Adipose tissue (tissue), 3 donors: ENCODE results near the gene SRD5A1. TPM values are rescaled to one million over a fixed set of nuclear protein-coding genes. Genes with fewer than 3 reads are reported as not detected.

Experiments used
- H3K27ac ChIP-seq: one replicate; pipeline ENCODE4 v1.5.1; 2013; ENCODE audit warnings: low read depth, low read length
- WGBS, 3 donors: extraction: QIAGEN DNeasy Blood & Tissue Kit; methylation state at CpG; one replicate each; pipeline ENCODE4 v1.1.7; 2013; 5-methylcytosine and 5-hydroxymethylcytosine counted together
- polyA plus RNA-seq, 3 donors: library from polyadenylated mRNA; stranded (reverse); fragments of 200-250 nt; gene quantifications; one replicate each; pipeline ENCODE4 v1.2.3, GENCODE V29; 2013
- donor health status: healthy with polysubstance abuse.
- donor health status: Bipolar disorder and iron deficiency.
- donor health status: healthy.

Gene SRD5A1
- polyA plus RNA-seq, 3 donors, result 1.8 to 6.0 (median 2.8) TPM

GRCh38 chr5:6715758-6716628, 82.8 kb downstream of the SRD5A1 start:
- no peak overlapping the region for H3K27ac ChIP-seq
- WGBS, 3 donors, result 45 to 52% (median 48%) methylated on average over 17 of the region's 17 CpGs

GRCh38 chr5:6716629-6717149, 83.4 kb downstream of the SRD5A1 start:
- 84 to 90% (median 90%) methylated on average over 4 of the region's 4 CpGs for WGBS, 3 donors
- no peak overlapping the region for H3K27ac ChIP-seq

GRCh38 chr5:6717247-6717646, 84.0 kb downstream of the SRD5A1 start:
- H3K27ac ChIP-seq, result no peak overlapping the region

GRCh38 chr5:6717687-6718086, 84.4 kb downstream of the SRD5A1 start:
- H3K27ac ChIP-seq, result no peak overlapping the region
- 59 to 60% (median 60%) methylated on average over 4 of the region's 4 CpGs for WGBS, 3 donors

GRCh38 chr5:6718161-6718681, 85.0 kb downstream of the SRD5A1 start:
- 79 to 85% (median 84%) methylated on average over 14 of the region's 14 CpGs for WGBS, 3 donors
- no peak overlapping the region for H3K27ac ChIP-seq

DNA sequence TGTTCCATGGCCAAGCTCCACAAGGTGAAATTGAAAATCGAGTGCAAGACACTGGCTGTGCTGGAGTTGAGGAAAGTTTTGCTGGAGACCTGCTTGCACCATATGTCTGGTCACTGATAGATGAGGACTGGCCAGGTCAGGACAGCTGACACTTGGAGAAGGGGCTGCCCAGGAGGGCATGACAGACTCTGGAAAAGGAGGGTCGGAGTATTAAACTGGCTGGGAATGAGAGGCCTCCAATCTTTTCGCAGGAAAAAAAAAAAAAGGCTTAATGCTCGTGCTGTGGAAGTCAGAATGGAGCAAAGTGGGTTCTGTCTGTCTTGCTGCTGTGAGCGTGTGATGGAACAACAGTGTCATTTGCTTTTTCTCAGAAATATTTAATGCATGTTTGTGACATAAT, 85.5 kb downstream of the SRD5A1 start:
- 63 to 79% (median 71%) methylated on average over 5 of the region's 5 CpGs for WGBS, 3 donors
- no peak overlapping the region for H3K27ac ChIP-seq

GRCh38 chr5:6719417-6719816, 86.2 kb downstream of the SRD5A1 start:
- WGBS, 3 donors, result 90 to 94% (median 93%) methylated on average over 5 of the region's 5 CpGs

DNA sequence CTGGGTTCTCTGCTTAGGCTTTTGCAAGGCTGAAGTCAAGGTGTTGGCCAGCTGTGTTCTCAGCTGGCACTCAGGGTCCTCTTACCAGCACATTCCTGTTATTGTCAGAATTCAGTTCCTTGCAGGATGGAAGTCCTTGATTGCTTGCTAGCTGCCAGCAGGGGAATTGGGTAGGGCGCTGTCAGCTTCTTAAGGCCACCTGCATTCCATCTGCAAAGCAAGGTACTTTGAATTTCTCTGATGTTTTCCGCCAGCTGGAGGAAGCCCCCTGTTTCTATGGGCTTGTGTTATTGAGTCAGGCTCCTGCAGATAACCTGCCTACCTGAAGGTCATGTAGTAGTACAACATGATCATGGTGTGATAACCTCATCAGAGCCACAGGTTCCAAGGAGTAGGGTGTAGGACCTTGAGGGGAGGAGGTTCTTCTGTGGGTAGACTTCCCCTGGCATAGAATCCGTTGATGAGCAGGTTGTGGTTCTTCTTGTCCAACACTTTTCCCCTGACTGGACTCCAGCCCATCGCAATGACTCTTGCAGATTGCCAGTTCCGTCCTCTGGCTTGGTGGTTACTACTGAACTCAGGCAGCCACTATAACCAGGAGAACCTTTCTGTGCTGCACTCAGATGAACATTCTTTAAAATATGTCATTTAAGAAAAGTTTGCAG, 86.8 kb downstream of the SRD5A1 start:
- WGBS, 3 donors, result 57 to 74% (median 60%) methylated on average over 5 of the region's 5 CpGs
- H3K27ac ChIP-seq, result no peak overlapping the region

More at GRCh38 chr5:6719417-6719816, 86.2 kb downstream of the SRD5A1 start:
- H3K27ac ChIP-seq, result no peak overlapping the region

GRCh38 chr5:6720561-6720921, 87.3 kb downstream of the SRD5A1 start:
- no peak overlapping the region for H3K27ac ChIP-seq
- WGBS, 3 donors, result 81 to 91% (median 84%) methylated on average over 6 of the region's 6 CpGs

- 43 to 62% (median 50%) methylated on average over 4 of the region's 4 CpGs for WGBS, 3 donors
- H3K27ac ChIP-seq, result no peak overlapping the region
Observed at GRCh38 chr5:6721442-6721841, 88.2 kb downstream of the SRD5A1 start.

GRCh38 chr5:6722015-6722414, 88.8 kb downstream of the SRD5A1 start:
- H3K27ac ChIP-seq, result no peak overlapping the region
- 21 to 71% (median 31%) methylated on average over 6 of the region's 6 CpGs for WGBS, 3 donors

DNA sequence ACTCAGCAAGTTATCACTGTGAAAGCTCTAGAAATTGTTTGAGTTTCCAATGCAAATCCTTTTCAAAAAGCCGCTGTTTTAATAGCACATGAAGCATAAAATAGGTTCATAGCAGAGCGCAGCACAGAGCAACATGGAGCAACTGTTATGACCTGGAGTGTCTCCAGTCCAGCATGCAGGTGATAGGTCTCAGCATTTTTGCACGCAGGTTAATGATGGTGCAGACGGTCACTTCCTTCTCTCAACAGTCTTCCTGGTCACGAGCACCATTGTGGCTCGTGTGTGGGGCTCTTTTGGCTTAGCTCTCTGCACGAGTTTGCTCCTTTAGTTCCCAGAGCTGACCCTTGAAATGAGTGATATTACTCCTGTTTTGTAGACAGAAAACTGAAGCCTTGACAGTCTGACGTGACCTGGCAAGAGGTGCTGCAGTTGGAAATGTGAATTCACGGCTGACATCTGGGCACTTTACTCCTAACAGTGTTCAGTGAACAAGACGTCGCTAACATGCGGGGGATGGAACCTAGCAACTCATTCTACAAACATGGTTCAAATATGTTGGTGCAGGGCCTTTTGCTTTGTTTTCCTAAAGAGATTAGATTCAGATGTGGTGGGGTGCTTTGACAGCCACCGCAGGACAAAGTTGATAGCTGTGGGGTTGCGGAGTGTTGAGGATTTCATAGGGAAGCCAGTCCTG, 90.0 kb downstream of the SRD5A1 start:
- 47 to 62% (median 57%) methylated on average over 14 of the region's 14 CpGs for WGBS, 3 donors
- H3K27ac ChIP-seq, result no peak overlapping the region

DNA sequence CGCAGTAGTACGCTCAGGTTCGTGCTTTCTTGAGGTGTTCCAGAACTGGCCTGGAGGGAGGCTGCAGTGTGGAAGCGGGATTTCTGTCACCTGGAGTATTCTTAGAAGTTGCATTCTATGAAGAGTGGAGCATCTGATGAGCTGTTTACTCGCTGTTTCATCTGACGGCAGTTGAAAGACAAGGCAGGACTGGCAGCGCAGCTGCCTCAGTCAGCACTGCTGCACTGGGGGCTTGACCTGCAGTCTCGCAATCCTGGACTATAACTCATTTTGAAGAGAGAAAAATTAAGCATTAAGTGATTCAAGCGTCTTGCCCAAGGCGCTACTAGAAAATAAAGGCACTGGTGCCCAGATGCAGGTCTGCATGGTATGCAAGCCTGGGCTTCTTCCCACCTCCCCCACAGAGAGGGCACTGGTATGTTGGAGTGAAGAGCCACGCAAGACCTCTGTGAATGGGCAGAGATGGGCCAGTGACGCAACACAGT, 90.6 kb downstream of the SRD5A1 start:
- no peak overlapping the region for H3K27ac ChIP-seq
- 92 to 94% (median 94%) methylated on average over 12 of the region's 12 CpGs for WGBS, 3 donors

Other genes with a start within 250 kb of the SRD5A1 start
- under 1 TPM; 0.47 to 0.90 (median 0.54) TPM for gene UBE2QL1, start 184.6 kb upstream of the SRD5A1 start, polyA plus RNA-seq
- gene NSUN2, start 396 bp upstream of the SRD5A1 start, polyA plus RNA-seq, result 10 to 100 TPM; 19.1 to 42.5 (median 26.0) TPM
- gene TENT4A, start 80.0 kb downstream of the SRD5A1 start, polyA plus RNA-seq, result 10 to 100 TPM in 1 of 3 donors, 1 to 10 TPM in 2; 6.2 to 14.8 (median 9.1) TPM